GM12872 (cell line): ENCODE measurements around the gene GALNT17.

ENCODE experiments used
- CTCF ChIP-seq: IDR thresholded peaks from 3 replicates; pipeline ENCODE4 v1.5.1; 2011; ENCODE audit warnings: low read depth, mild to moderate bottlenecking, low read length, moderate library complexity; ENCODE audit not compliant: insufficient read depth

Gene GALNT17

GRCh38 chr7:71254751-71255150 lies 122.8 kb downstream of the GALNT17 start:
- TF ChIP-seq CTCF, result no peak

- TF ChIP-seq CTCF, result no peak
These were observed 123.7 kb downstream of the GALNT17 start for GRCh38 chr7:71255537-71256178.

- no peak for TF ChIP-seq CTCF
These were observed 129.1 kb downstream of the GALNT17 start for GRCh38 chr7:71261066-71261465.

GRCh38 chr7:71264005-71264404 lies 132.1 kb downstream of the GALNT17 start:
- no peak for TF ChIP-seq CTCF

GRCh38 chr7:71266912-71267311 lies 135.0 kb downstream of the GALNT17 start:
- TF ChIP-seq CTCF, result no peak

GRCh38 chr7:71267734-71268469 lies 136.0 kb downstream of the GALNT17 start:
- no peak for TF ChIP-seq CTCF

GRCh38 chr7:71270558-71270957 lies 138.6 kb downstream of the GALNT17 start:
- no peak for TF ChIP-seq CTCF
